GM18499 (cell line): ENCODE measurements around the gene SLC12A7.

ENCODE experiments used
- ATAC-seq: cut with Tn5 transposase; IDR thresholded peaks from one replicate; pipeline ENCODE4 v1.9.1; 2021; ENCODE audit warnings: moderate number of reproducible peaks; ENCODE audit not compliant: insufficient read depth, unreplicated experiment

The SLC12A7 gene

GRCh38 chr5:1014346-1014745 lies 97.5 kb downstream of the SLC12A7 start:
- no peak for ATAC-seq

- no peak for ATAC-seq
Measured at GRCh38 chr5:1013948-1014301, 97.9 kb downstream of the SLC12A7 start.

GRCh38 chr5:1013238-1013947 lies 98.5 kb downstream of the SLC12A7 start:
- ATAC-seq, result no peak

GRCh38 chr5:1012900-1013237 lies 99.0 kb downstream of the SLC12A7 start:
- ATAC-seq, result no peak

GRCh38 chr5:1012313-1012841 lies 99.5 kb downstream of the SLC12A7 start:
- no peak for ATAC-seq

GRCh38 chr5:1011741-1012312 lies 100.0 kb downstream of the SLC12A7 start:
- ATAC-seq, result no peak

GRCh38 chr5:1011226-1011631 lies 100.6 kb downstream of the SLC12A7 start:
- no peak for ATAC-seq

GRCh38 chr5:1010641-1011046 lies 101.2 kb downstream of the SLC12A7 start:
- ATAC-seq, result no peak

GRCh38 chr5:1010181-1010510 lies 101.7 kb downstream of the SLC12A7 start:
- no peak for ATAC-seq

- ATAC-seq, result no peak
Measured at GRCh38 chr5:1009359-1010180, 102.3 kb downstream of the SLC12A7 start.

- ATAC-seq, result no peak
Measured at GRCh38 chr5:1008451-1009358, 103.2 kb downstream of the SLC12A7 start, which contains the start of gene NKD2. Gene NKD2, plus strand, starts transcription at chr5:1008802. Its CDS starts 256 bp downstream, at chr5:1009058.

- no peak for ATAC-seq
Measured at GRCh38 chr5:1007681-1008450, 104.0 kb downstream of the SLC12A7 start.

- ATAC-seq, result no peak
Measured at GRCh38 chr5:1007221-1007680, 104.6 kb downstream of the SLC12A7 start.

- no peak for ATAC-seq
Measured at GRCh38 chr5:1006656-1007071, 105.2 kb downstream of the SLC12A7 start.

- ATAC-seq, result no peak
Measured at GRCh38 chr5:1005904-1006655, 105.8 kb downstream of the SLC12A7 start.

GRCh38 chr5:1005249-1005851 lies 106.5 kb downstream of the SLC12A7 start:
- ATAC-seq, result no peak

- ATAC-seq, result no peak
Measured at GRCh38 chr5:1004461-1005248, 107.2 kb downstream of the SLC12A7 start.
